Umbilical cord (tissue), 2 donors: ENCODE measurements around the gene DTNB. TPM values are rescaled to one million over a fixed set of nuclear protein-coding genes. Genes with fewer than 3 reads are reported as not detected.
"Not testable (repeated sequence)": the region's sequence is repeated elsewhere in the genome, so short reads cannot be mapped to it uniquely, and the experiment has no call there.

ENCODE experiments used
- DNase-seq: peaks from one replicate; pipeline ENCODE4 v3.0.0-alpha.2; 2015; ENCODE audit warnings: low spot score
- total RNA-seq: library from RNA; depleted of rRNA; stranded (reverse); fragments of >200 nt; gene quantifications from one replicate; pipeline ENCODE4 v1.2.3, GENCODE V29; 2014; ENCODE audit warnings: low replicate concordance; ENCODE audit not compliant: insufficient read depth

The DTNB gene
- total RNA-seq: 55.4 TPM

GRCh38 chr2:25673300-25674076, at the start of gene DTNB:
DTNB (minus strand) TSS chr2:25673577; CDS start chr2:25652660, 20,917 bp downstream.
- DNase-seq: peak; percentile 73

DNA sequence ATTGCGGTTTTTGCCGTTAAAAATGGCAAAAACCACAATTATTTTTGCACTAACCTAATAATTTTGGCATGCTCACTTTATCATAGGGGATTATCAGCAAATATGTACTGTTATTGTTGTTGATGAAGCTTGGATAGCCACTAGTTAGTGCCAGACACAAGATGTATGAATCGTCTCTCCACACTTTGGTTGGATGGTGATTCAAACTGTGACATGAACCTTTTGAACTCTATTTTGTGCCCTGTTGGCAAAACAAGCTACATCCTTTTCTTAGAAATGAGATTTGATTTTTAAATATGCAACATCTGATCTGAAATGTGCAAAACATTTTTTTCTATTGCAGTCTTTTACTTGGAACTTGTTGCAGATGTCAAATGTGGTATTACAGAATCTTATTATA, 48.8 kb upstream of the DTNB start:
- DNase-seq: no peak

GRCh38 chr2:25720575-25720974, 47.2 kb upstream of the DTNB start:
- no peak for DNase-seq

- DNase-seq: no peak
Measured at GRCh38 chr2:25714740-25715139, 41.4 kb upstream of the DTNB start.

GRCh38 chr2:25712455-25712854, 39.1 kb upstream of the DTNB start:
- no peak for DNase-seq

DNA sequence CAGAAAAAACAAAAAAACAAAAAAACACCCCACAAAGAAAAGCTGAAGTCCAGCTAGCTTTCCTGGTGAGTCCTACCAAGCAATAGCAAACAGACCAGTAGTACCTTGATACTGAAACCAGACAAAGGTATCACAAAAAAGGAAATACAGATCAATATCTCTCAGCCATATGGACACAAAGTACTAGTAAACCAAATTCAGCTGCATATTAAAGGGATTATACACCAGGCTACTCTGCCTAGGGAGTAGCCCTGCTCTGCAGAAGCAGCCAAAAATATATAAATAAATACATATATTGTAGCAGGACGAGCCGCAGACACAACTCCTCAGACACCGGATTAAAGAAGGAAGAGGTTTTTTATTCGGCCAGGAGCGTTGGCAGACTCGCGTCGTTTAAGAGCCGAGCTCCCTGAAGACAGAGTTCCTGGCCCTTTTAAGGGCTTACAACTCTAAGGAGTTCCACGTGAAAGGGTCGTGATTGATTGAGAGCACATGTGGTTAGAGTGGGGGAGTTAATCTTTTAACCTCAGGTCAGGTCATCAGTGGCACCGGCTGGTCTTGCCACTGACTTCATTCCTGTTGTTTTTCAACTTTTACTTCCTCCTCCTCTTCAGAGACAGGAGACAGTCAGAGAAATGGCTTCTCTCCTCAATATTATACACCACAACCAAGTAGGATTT, 38.4 kb upstream of the DTNB start:
- peak; percentile 32 for DNase-seq

GRCh38 chr2:25710750-25711149, 37.4 kb upstream of the DTNB start:
- no peak for DNase-seq

- DNase-seq: no peak
Measured at GRCh38 chr2:25709349-25709748, 36.0 kb upstream of the DTNB start.

- no peak for DNase-seq
Measured at GRCh38 chr2:25707927-25708590, 34.7 kb upstream of the DTNB start.

- DNase-seq: not testable (repeated sequence)
Measured at GRCh38 chr2:25705575-25705974, 32.2 kb upstream of the DTNB start.

- no peak for DNase-seq
Measured at GRCh38 chr2:25701801-25702200, 28.4 kb upstream of the DTNB start.

- DNase-seq: peak; percentile 45
Measured at GRCh38 chr2:25700221-25700660, 26.9 kb upstream of the DTNB start.

DNA sequence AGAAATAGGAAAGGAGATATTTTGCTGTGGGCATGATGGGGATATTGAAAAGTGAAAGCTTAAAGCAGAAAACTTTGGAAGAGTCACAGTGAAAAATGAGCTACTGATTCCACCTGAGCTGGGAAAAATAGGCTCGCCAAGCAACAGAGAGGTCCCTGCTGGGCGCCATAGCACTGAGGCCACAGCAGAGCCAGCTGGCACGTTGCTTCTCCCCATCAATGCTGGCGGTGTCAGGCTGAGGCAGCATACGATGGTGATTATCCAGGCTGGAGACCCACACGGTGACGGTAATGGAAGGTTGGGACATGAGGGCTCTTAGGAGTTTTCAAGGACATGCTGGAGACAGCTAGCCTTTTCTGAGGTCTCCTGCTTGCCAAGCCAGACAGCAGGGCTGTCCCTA, 25.8 kb upstream of the DTNB start:
- no peak for DNase-seq

DNA sequence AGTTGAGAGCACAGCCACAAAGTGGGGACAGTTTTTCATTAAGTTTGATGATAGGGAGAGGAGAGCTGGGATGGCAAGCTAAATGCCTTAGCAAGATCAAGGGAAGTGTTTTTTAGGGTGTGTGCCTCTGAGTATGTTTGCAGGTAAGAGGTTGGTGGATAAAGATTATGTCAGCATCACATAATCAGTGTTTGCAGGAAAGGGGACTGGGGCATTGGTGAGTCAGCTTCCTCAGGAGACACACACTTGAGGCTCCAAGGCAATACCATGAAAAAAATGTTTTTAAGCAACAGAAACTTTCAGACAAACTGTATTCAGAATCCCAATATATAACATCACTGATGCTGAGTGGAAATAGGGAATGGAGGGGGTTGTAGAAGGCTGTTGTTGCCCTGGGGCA, 25.4 kb upstream of the DTNB start:
- DNase-seq: no peak

DNA sequence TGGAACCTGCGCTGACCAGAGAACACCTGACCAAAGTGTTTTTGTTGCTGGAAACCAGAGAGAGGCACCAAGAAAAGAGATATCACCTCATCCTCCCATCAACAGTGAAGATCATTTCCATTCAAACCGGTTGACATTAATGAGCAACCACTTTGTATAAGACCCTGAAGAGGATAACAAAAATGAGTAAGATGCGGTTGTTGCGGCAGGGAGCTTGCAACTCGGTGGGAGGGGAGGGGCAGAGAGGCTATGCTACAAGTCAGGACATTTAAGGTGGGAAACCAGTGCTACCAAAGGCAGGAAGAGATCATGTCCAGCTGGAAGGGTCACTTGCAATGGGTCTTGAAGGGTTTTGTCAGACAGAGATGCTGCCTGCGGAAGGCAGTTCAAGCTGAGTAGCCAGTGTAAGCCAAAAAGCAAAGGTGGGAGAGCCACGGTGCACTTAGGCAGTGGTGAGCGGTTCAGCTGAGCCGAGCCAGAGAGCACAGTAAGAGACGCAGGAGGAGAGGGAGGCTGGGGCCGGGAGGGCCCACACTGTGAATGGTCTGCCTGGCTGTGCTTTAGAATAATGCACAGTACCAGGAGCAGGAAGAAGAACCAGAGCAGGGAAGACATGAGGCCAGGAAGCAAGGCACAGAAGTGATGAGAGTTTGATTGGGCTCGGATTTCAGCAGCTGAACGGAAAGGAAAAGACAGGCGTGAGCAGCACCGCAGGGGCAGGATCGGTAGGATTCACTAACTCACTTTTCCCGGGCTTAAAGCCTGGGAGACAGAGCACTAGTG, 24.4 kb upstream of the DTNB start:
- peak; percentile 28 for DNase-seq

- no peak for DNase-seq
Measured at GRCh38 chr2:25692737-25693445, 19.5 kb upstream of the DTNB start.

DNA sequence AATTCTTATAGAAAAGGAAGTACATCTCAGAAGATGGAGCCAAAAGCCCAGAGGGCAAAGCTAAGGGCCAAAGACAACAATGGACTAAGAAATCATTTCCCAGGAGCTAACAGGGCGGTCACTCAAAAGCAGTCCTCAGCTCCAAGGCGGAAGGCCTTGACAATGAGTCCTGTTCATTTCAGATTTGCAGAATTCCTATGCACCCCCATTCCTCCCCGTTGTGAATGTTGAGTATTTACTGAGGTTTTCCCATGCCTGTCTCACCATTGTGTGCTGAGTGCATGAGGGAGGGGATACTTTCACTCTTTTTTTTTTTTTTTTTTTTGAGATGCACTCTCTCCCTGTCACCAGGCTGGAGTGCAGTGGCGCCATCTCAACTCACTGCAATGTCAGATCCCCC, 18.8 kb upstream of the DTNB start:
- no peak for DNase-seq

- peak; percentile 31 for DNase-seq
Measured at GRCh38 chr2:25690058-25690457, 16.7 kb upstream of the DTNB start.

DNA sequence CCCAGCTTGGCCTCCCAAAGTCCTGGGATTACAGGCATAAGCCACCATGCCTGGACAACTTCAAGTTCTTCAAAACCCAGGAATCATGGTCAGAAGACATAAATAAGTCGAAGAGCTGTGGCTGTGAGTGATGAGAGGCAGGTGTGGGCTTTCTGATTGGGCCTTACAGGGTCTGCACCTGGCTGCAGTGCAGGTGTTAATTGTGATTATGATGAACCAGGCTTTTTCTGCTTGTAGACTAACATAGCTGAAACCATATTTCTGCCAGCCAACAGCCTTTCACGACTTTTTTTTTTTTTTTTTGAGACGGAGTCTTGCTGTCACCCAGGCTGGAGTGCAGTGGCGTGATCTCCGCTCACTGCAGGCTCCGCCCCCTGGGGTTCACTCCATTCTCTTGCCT, 14.9 kb upstream of the DTNB start:
- no peak for DNase-seq

GRCh38 chr2:25685741-25686140, 12.4 kb upstream of the DTNB start:
- no peak for DNase-seq
